GM12865 (cell line): ENCODE data around the gene SLAIN1.

Source experiments
- DNase-seq: peaks from one replicate; pipeline ENCODE4 v3.0.0; 2010; ENCODE audit warnings: low read depth
- H3K4me3 ChIP-seq: 2 replicates; pipeline ENCODE4 v1.5.1; 2011; ENCODE audit warnings: mild to moderate bottlenecking, low read depth, low read length, control low read depth
- TF ChIP-seq, protein P1 (sequence below): IDR thresholded peaks from 2 replicates; pipeline ENCODE4 v1.5.1; 2011; ENCODE audit warnings: low read length, control low read depth, low read depth, inconsistent platforms; ENCODE audit not compliant: insufficient read depth; ENCODE audit errors: missing control alignments

The SLAIN1 gene

DNA sequence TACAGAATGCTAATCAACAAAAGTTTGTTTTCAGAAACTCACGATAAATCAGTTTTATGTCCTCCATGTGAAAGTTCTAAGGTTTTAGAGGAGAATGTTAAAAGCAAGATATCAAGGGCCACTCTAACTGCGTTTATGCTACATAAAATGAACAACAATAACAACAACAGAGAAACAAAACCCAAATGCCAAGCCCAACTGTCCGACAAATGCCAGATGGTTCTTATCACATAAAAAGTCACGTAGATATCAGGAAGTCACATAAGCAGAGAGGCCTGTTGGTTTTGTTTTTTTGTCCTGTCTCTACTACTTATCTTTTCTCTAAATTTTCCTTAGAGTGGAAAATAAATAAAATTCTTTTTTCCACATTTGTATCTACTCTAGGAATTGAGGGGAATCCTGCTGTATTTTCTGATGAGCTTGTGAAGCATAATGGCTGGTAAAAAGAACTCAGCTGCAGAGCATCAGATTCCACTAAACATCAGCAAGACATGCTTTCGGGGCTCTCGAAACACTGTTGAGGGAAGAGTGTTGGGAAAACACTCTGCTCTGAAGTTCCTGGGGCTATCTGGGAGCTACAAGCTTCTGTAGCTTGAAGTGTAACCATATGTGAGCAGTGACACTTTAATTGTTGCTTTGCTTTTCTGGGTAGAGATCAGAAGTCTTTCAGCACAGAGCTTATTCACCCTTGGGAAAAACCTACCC lies 110.1 kb downstream of the SLAIN1 start:
- TF ChIP-seq, protein P1, sequence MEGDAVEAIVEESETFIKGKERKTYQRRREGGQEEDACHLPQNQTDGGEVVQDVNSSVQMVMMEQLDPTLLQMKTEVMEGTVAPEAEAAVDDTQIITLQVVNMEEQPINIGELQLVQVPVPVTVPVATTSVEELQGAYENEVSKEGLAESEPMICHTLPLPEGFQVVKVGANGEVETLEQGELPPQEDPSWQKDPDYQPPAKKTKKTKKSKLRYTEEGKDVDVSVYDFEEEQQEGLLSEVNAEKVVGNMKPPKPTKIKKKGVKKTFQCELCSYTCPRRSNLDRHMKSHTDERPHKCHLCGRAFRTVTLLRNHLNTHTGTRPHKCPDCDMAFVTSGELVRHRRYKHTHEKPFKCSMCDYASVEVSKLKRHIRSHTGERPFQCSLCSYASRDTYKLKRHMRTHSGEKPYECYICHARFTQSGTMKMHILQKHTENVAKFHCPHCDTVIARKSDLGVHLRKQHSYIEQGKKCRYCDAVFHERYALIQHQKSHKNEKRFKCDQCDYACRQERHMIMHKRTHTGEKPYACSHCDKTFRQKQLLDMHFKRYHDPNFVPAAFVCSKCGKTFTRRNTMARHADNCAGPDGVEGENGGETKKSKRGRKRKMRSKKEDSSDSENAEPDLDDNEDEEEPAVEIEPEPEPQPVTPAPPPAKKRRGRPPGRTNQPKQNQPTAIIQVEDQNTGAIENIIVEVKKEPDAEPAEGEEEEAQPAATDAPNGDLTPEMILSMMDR, result no peak
- no peak for DNase-seq
- no peak overlapping the region for H3K4me3 ChIP-seq

DNA sequence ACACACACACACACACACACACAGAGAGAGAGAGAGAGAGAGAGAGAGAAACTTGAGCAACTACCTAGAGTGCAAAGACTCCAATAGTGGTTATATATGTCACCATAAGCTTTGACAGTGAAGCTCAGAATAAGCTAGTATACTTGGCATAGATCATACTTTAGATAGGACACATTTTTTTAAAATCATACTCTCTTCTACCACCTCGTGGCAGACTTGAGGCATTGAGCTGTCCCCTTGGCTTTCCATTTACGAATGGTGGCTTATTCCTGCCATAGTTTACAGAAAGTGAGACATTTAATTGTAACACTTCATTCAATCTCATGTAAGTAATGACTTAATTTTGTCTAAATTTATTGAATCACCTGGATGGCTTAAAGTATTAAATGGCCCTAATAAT lies 112.9 kb downstream of the SLAIN1 start:
- TF ChIP-seq, protein P1, result peak; percentile 52
- peak; percentile 55 for DNase-seq
- H3K4me3 ChIP-seq, result no peak overlapping the region

DNA sequence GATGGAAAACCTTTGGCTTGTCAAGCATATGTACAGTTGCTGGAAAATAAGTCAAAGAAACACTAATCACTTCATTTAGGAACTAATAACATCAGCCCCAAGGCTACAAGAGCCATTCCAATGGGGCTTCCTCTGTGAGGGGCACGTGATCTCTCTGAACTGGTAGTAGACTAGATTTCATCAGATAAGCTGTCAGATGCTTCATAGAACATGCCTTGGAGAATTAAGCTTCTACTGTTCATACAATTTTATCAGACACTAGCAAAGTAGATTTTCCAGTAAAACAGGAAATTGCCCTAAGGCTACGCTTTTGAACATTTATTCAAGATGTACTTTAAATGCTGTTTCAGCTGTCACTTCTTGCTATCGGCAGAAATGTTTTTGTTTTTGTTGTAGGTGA lies 113.4 kb downstream of the SLAIN1 start:
- TF ChIP-seq, protein P1, result no peak
- H3K4me3 ChIP-seq, result no peak overlapping the region
- no peak for DNase-seq

DNA sequence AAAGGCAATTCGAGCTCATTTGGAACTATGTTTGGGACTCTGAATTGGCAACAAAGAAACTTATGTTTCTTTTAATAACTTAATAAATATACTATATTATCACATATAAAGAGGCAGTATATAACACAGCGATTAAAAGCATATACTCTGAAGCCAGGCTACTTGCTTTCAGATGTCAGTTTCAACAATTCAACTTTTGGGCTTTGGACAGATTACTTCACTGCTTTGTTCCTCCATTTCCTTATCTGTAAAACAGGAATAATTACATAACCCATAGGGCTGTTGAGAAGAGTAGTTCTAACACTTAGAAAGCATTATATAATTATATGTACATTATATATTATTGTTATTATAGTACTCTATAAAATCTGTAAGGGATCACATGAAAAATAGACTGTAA lies 113.9 kb downstream of the SLAIN1 start:
- TF ChIP-seq, protein P1, result no peak
- no peak for DNase-seq
- H3K4me3 ChIP-seq, result no peak overlapping the region

DNA sequence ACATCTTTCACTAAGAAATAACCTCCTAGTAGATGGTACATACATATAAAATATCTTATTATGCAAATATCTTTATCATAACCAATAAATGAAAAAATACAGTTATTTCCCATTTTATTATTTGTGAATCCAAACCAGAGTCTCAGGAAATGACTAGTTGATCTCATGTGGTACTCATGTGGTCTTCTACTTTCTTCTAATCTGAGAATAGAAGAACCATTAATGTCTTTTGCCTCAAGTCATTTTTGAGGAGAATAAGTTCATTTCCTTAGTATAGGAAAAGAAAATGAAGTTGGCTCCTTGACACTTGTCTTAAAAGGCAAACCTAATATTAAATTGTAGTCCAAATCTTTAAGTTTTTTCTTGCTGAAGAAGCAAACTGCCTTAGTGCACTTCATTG lies 114.5 kb downstream of the SLAIN1 start:
- TF ChIP-seq, protein P1, result no peak
- no peak overlapping the region for H3K4me3 ChIP-seq
- DNase-seq, result no peak
